ENCODE data around the gene STX16.

- no peak for TF ChIP-seq CTCF (conservative IDR thresholded peaks at IDR 0.05)
- no peak for TF ChIP-seq ZFX (IDR thresholded peaks at IDR 0.05)
Measured at GRCh38 chr20:58646703-58647102, 4.4 kb upstream of the STX16 start.
